K562 (cell line): ENCODE measurements around the gene CDC6. TPM values are rescaled to one million over a fixed set of nuclear protein-coding genes. Genes with fewer than 3 reads are reported as not detected.

Source experiments
- ATAC-seq: fragments of 200-7000 bp; cut with Tn5 transposase; 3 replicates; pipeline ENCODE4 v1.9.1; 2020; ENCODE audit warnings: moderate library complexity
- BruUV-seq: library from RNA; stranded (reverse); fragments of 400-500 nt; replicated peaks from 2 replicates; lab custom pipeline; 2021; lab: Mats Ljungman, UMichigan
- CTCF ChIA-PET: fragments of 300-600 bp; formaldehyde crosslinking; extraction: SDS; loops from one replicate; lab custom pipeline; 2021; ENCODE audit warnings: low intra/inter-chr PET ratio; lab: Yijun Ruan, JAX
- POLR2A ChIA-PET: fragments of 300-600, 350-650 bp; sonication (Branson Sonifier 250); formaldehyde crosslinking; extraction: SDS; loops from one replicate; lab custom pipeline; 2021; ENCODE audit warnings: antibody characterized with exemption, inconsistent platforms; lab: Yijun Ruan, JAX
- DNase-seq, 4 experiments: peaks; one replicate each; pipeline versions ENCODE4 v3.0.0 to v3.0.0-alpha.2; 2011 to 2018; ENCODE audit warnings: low spot score in 3 of 4, mixed read lengths in 3 of 4; ENCODE audit errors: extremely low read depth in 1 of 4
- FAIRE-seq: peaks from 2 replicates; lab custom pipeline; 2011; peaks lifted over from hg19 to GRCh38; lab: Jason Lieb, UNC
- H2AFZ ChIP-seq: 2 replicates; pipeline ENCODE4 v1.6.0; 2011; ENCODE audit warnings: low read depth, low read length, control low read depth, inconsistent platforms
- H3K27ac ChIP-seq: fragments of 200-600 bp; 3 replicates; pipeline ENCODE4 v1.8.0; 2011; ENCODE audit warnings: low read depth, mild to moderate bottlenecking, control low read depth, inconsistent platforms, low read length, moderate library complexity, mixed read lengths; ENCODE audit errors: extremely low read depth
- H3K27me3 ChIP-seq, 2 experiments: fragments of 300-600 bp in 1 of 2; 2 replicates in 1 of 2; 3 replicates in 1 of 2; pipeline versions ENCODE4 v1.6.0 to v1.8.0; 2011; ENCODE audit warnings: inconsistent platforms in 2 of 2, low read length in 2 of 2, mild to moderate bottlenecking in 1 of 2, mixed read lengths in 1 of 2, moderate library complexity in 1 of 2; ENCODE audit not compliant: control insufficient read depth in 2 of 2, insufficient read depth in 2 of 2
- H3K36me3 ChIP-seq: fragments of 300-600 bp; 3 replicates; pipeline ENCODE4 v1.8.0; 2011; ENCODE audit warnings: mild to moderate bottlenecking, low read length, inconsistent platforms; ENCODE audit not compliant: control insufficient read depth, insufficient read depth
- H3K4me1 ChIP-seq, 2 experiments: fragments of 200-600 bp in 1 of 2; replicated peaks in 1 of 2; 2 replicates in 1 of 2; 3 replicates in 1 of 2; pipeline versions ENCODE4 v1.5.1 to v1.8.0; 2011; ENCODE audit warnings: inconsistent platforms in 2 of 2, low read length in 2 of 2, mild to moderate bottlenecking in 1 of 2, mixed read lengths in 1 of 2, moderate library complexity in 1 of 2; ENCODE audit not compliant: control insufficient read depth in 2 of 2, insufficient read depth in 2 of 2
- H3K4me2 ChIP-seq: 2 replicates; pipeline ENCODE4 v1.6.1; 2011; ENCODE audit warnings: low read length, control low read depth, inconsistent platforms, mixed read lengths; ENCODE audit not compliant: insufficient read depth
- H3K4me3 ChIP-seq: fragments of 200-600 bp; sonication (generic), shearing (Covaris generic); 2 replicates; pipeline ENCODE4 v1.5.1; 2016; ENCODE audit warnings: control low read depth, inconsistent platforms
- H3K79me2 ChIP-seq: fragments of 200-600 bp; 3 replicates; pipeline ENCODE4 v1.8.0; 2011; ENCODE audit warnings: low read length, inconsistent platforms; ENCODE audit not compliant: control insufficient read depth, insufficient read depth
- H3K9ac ChIP-seq, 2 experiments: 2 replicates each; pipeline versions ENCODE4 v1.6.0 to v1.6.1; 2011; ENCODE audit warnings: low read depth in 2 of 2, low read length in 2 of 2, control low read depth in 1 of 2, inconsistent platforms in 1 of 2, mild to moderate bottlenecking in 1 of 2, mixed read lengths in 1 of 2; ENCODE audit not compliant: insufficient read depth in 1 of 2
- H3K9me1 ChIP-seq: one replicate; pipeline ENCODE4 v1.6.0; 2011; ENCODE audit warnings: inconsistent platforms, mild to moderate bottlenecking, low read length, moderate library complexity; ENCODE audit not compliant: control insufficient read depth, insufficient read depth
- H3K9me3 ChIP-seq: replicated peaks from 2 replicates; pipeline ENCODE4 v1.5.1; 2011; ENCODE audit warnings: low read depth, low read length, inconsistent platforms; ENCODE audit not compliant: control insufficient read depth, insufficient read depth
- H4K20me1 ChIP-seq: replicated peaks from 2 replicates; pipeline ENCODE4 v1.6.1; 2011; ENCODE audit warnings: low read length, inconsistent platforms, mixed read lengths; ENCODE audit not compliant: control insufficient read depth, insufficient read depth
- SIN3B ChIP-seq: fragments of 450-650 bp; IDR thresholded peaks from 2 replicates; pipeline ENCODE4 v1.6.1; 2017; ENCODE audit warnings: low read depth, mild to moderate bottlenecking, moderate library complexity
- ZFP30 ChIP-seq: fragments of 250-450 bp; sonication (Bioruptor Pico); IDR thresholded peaks from 2 replicates; pipeline ENCODE4 v1.8.0; 2022; ENCODE audit warnings: moderate library complexity, mild to moderate bottlenecking, inconsistent platforms, borderline replicate concordance
- ZNF740 ChIP-seq, 3 experiments: fragments of 200-800 bp in 1 of 3; sonication (Bioruptor generic) in 1 of 3; sonication (generic) in 1 of 3; formaldehyde crosslinking in 1 of 3; IDR thresholded peaks; 2 replicates each; pipeline versions ENCODE4 v1.6.1 to v1.8.0; 2016 to 2022; ENCODE audit warnings: mild to moderate bottlenecking in 2 of 3, missing compliant biosample characterization in 2 of 3, missing genetic modification characterization in 2 of 3, missing genetic modification reagents in 1 of 3
- WGBS: fragments of 100-300 bp; shearing (Covaris generic); methylation state at CpG from one replicate; pipeline ENCODE4 v1.1.6; 2016; ENCODE audit warnings: low coverage, mixed read lengths; ENCODE audit not compliant: insufficient coverage; ENCODE audit errors: missing lambda C conversion rate; 5-methylcytosine and 5-hydroxymethylcytosine counted together
- in situ Hi-C: fragments of 300-500 bp; cut with MboI; formaldehyde crosslinking; loops from 4 replicates; pipeline ENCODE4 v1.15.0; 2018; ENCODE audit warnings: inconsistent platforms, mixed read lengths
- intact Hi-C: fragments of 100-400 bp; cut with micrococcal nuclease; formaldehyde crosslinking; loops from 2 replicates; pipeline ENCODE4 v1.14.2; 2022
- polyA plus RNA-seq, 8 experiments: library from polyadenylated mRNA; depleted of rRNA in 4 of 8; stranded (reverse) in 5 of 8; unstranded in 3 of 8; fragments of >200 nt; fragmentation: Nextera tagmentation in 2 of 8; fragmentation: Illumina TruSeq in 1 of 8; extraction: Ambion mirVana in 2 of 8; extraction: Trizol in 1 of 8; gene quantifications; 2 replicates each; pipeline versions ENCODE4 v1.2.1 to v1.2.3, GENCODE V29; 2011 to 2014; ENCODE audit warnings: inconsistent platforms in 1 of 8, missing spikeins in 1 of 8
- total RNA-seq, 7 experiments: library from RNA; depleted of rRNA in 6 of 7; stranded (reverse); fragments of >200 nt in 6 of 7; fragmentation: Illumina TruSeq in 2 of 7; extraction: Trizol in 2 of 7; gene quantifications; 2 replicates each; pipeline versions ENCODE4 v1.2.1 to v1.2.3, GENCODE V29; 2011 to 2021; ENCODE audit warnings: low replicate concordance in 1 of 7

Gene CDC6
- total and polyA plus RNA-seq, 9 of the 15 experiments (the other 6 are each of a cell fraction or from before 2014, with no cell fraction given): 29.6 to 141 (median 106) TPM

GRCh38 chr17:40321524-40321929 is 33.8 kb downstream of the CDC6 start:
- ATAC-seq (no peak), DNase-seq (no peak), FAIRE-seq (no peak)
- 50% methylated on average over 4 of the region's 4 CpGs for WGBS
- Histone ChIP-seq H3K4me2 (peak overlapping the region; percentile 89), H3K27ac (peak overlapping the region; percentile 23; the same call in 2 of the 3 replicates), H3K4me1 (peaks cover 51 to 74% of the 10 kb centered on the region in 2 experiments), H4K20me1 (peaks cover 3% of the 10 kb centered on the region; the same call in 1 of the 2 replicates), H3K4me3 (no peak overlapping the region), H3K9me3 (no peaks in the 10 kb centered on the region), H3K9me1 (peaks cover 6% of the 10 kb centered on the region), H3K79me2 (peaks cover 80% of the 10 kb centered on the region), H3K9ac (peak overlapping the region in 1 of 2 experiments; percentile 94; a peak in 1 of 4 replicates), H2AFZ (no peak overlapping the region), H3K36me3 (no peaks in the 10 kb centered on the region), H3K27me3 (no peaks in the 10 kb centered on the region)
- POLR2A ChIA-PET: interaction anchor here (0.8 kb wide), 1 partner anchor 9 kb away, joined by 5 read pairs; no protein-coding TSS in a partner anchor
- CTCF ChIA-PET: no interaction called here
- in situ Hi-C loops: no loop called here
- BruUV-seq: no TSS peak
- TF ChIP-seq SIN3B: no peak
- no peak for TF ChIP-seq ZFP30 (CRISPR knock-in tag)
- TF ChIP-seq ZNF740 (CRISPR knock-in tag; IDR thresholded peaks at IDR 0.05): 0 out of 2 replicates have a peak, but pooled peaks have one; percentile 58
- no peak for TF ChIP-seq ZNF740 (tag; IDR thresholded peaks at IDR 0.05)
- intact Hi-C loops: no loop called here
